ENCODE measurements around the gene PYDC1. TPM values are rescaled to one million over a fixed set of nuclear protein-coding genes. Genes with fewer than 3 reads are reported as not detected.
A peak's percentile ranks its signal among the peaks of the same experiment; 100 is the strongest.

The PYDC1 gene
- total and polyA plus RNA-seq, 4 donors = not detected

GRCh38 chr16:31192856-31193642, 23.9 kb downstream of the PYDC1 start:
- ATAC-seq (ENCODE audit: low FRiP score) (no peak), DNase-seq (peak; percentile 14 to 23)
- 86% methylated on average over 16 of the region's 16 CpGs for WGBS, 2 donors
- peaks cover 13 to 17% of the 10 kb centered on the region in 2 donors for H3K36me3 ChIP-seq (ENCODE audit: control insufficient read depth in 1 of 2, insufficient read depth in 2 of 2, low read length in 1 of 2)
- no peaks in the 10 kb centered on the region for H3K27me3 ChIP-seq (ENCODE audit: control insufficient read depth in 1 of 2, insufficient read depth in 2 of 2, low read length in 1 of 2)
- intact Hi-C loops (cut with DNase I) = no loop called here
- H3K4me3 ChIP-seq (ENCODE audit: low read length in 2 of 2) = no peak overlapping the region
- H3K27ac ChIP-seq (ENCODE audit: low read depth in 1 of 2, low read length in 2 of 2) = no peak overlapping the region
- H3K4me1 ChIP-seq (ENCODE audit: control insufficient read depth in 1 of 2, insufficient read depth in 2 of 2, low read length in 2 of 2) = no peaks in the 10 kb centered on the region
- no peaks in the 10 kb centered on the region for H3K9me3 ChIP-seq (ENCODE audit: control insufficient read depth, low read length)

GRCh38 chr16:31191697-31192428, 25.1 kb downstream of the PYDC1 start:
- no peak overlapping the region for H3K27ac ChIP-seq (ENCODE audit: low read depth in 1 of 2, low read length in 2 of 2)
- ATAC-seq (ENCODE audit: low FRiP score) (no peak), DNase-seq (peak in 1 of 2 donors; percentile 1)
- no peak overlapping the region for H3K4me3 ChIP-seq (ENCODE audit: low read length in 2 of 2)
- H3K36me3 ChIP-seq (ENCODE audit: control insufficient read depth in 1 of 2, insufficient read depth in 2 of 2, low read length in 1 of 2) = peaks cover 14 to 19% of the 10 kb centered on the region in 2 donors
- H3K9me3 ChIP-seq (ENCODE audit: control insufficient read depth, low read length) = no peaks in the 10 kb centered on the region
- intact Hi-C loops (cut with DNase I) = no loop called here
- no peaks in the 10 kb centered on the region for H3K4me1 ChIP-seq (ENCODE audit: control insufficient read depth in 1 of 2, insufficient read depth in 2 of 2, low read length in 2 of 2)
- no peaks in the 10 kb centered on the region for H3K27me3 ChIP-seq (ENCODE audit: control insufficient read depth in 1 of 2, insufficient read depth in 2 of 2, low read length in 1 of 2)
- WGBS, 2 donors = 76 to 82% methylated on average over 5 of the region's 5 CpGs

GRCh38 chr16:31190818-31191444, 26.0 kb downstream of the PYDC1 start:
- Histone ChIP-seq H3K27me3 (ENCODE audit: control insufficient read depth in 1 of 2, insufficient read depth in 2 of 2, low read length in 1 of 2) (no peaks in the 10 kb centered on the region), H3K36me3 (ENCODE audit: control insufficient read depth in 1 of 2, insufficient read depth in 2 of 2, low read length in 1 of 2) (peaks cover 16 to 20% of the 10 kb centered on the region in 2 donors), H3K9me3 (ENCODE audit: control insufficient read depth, low read length) (no peaks in the 10 kb centered on the region), H3K4me3 (ENCODE audit: low read length in 2 of 2) (no peak overlapping the region), H3K27ac (ENCODE audit: low read depth in 1 of 2, low read length in 2 of 2) (no peak overlapping the region), H3K4me1 (ENCODE audit: control insufficient read depth in 1 of 2, insufficient read depth in 2 of 2, low read length in 2 of 2) (no peaks in the 10 kb centered on the region)
- WGBS, 2 donors = 91 to 94% methylated on average over 17 of the region's 17 CpGs
- intact Hi-C loops (cut with DNase I) = no loop called here
- peak in 1 of 2 donors; percentile 38 for DNase-seq
- ATAC-seq (ENCODE audit: low FRiP score) = no peak

GRCh38 chr16:31190061-31190460, 26.9 kb downstream of the PYDC1 start:
- peak in 1 of 2 donors; percentile 55 for DNase-seq
- no peaks in the 10 kb centered on the region for H3K27me3 ChIP-seq (ENCODE audit: control insufficient read depth in 1 of 2, insufficient read depth in 2 of 2, low read length in 1 of 2)
- H3K27ac ChIP-seq (ENCODE audit: low read depth in 1 of 2, low read length in 2 of 2) = no peak overlapping the region
- H3K9me3 ChIP-seq (ENCODE audit: control insufficient read depth, low read length) = no peaks in the 10 kb centered on the region
- no peak overlapping the region for H3K4me3 ChIP-seq (ENCODE audit: low read length in 2 of 2)
- intact Hi-C loops (cut with DNase I) = no loop called here
- H3K36me3 ChIP-seq (ENCODE audit: control insufficient read depth in 1 of 2, insufficient read depth in 2 of 2, low read length in 1 of 2) = peaks cover 20% of the 10 kb centered on the region in 2 donors
- WGBS, 2 donors = 91 to 93% methylated on average over 12 of the region's 12 CpGs
- no peak for ATAC-seq (ENCODE audit: low FRiP score)
- H3K4me1 ChIP-seq (ENCODE audit: control insufficient read depth in 1 of 2, insufficient read depth in 2 of 2, low read length in 2 of 2) = no peaks in the 10 kb centered on the region

- intact Hi-C loops (cut with DNase I) = loop anchor here (10.0 kb wide), 1 partner anchor 255 kb away; the partner anchor contains the start of gene ZNF843 (in 2 of the 2)
- ATAC-seq (ENCODE audit: low FRiP score) = no peak
- Histone ChIP-seq H3K27ac (ENCODE audit: low read depth in 1 of 2, low read length in 2 of 2) (no peak overlapping the region), H3K4me3 (ENCODE audit: low read length in 2 of 2) (no peak overlapping the region), H3K36me3 (ENCODE audit: control insufficient read depth in 1 of 2, insufficient read depth in 2 of 2, low read length in 1 of 2) (peaks cover 22 to 23% of the 10 kb centered on the region in 2 donors), H3K9me3 (ENCODE audit: control insufficient read depth, low read length) (no peaks in the 10 kb centered on the region), H3K4me1 (ENCODE audit: control insufficient read depth in 1 of 2, insufficient read depth in 2 of 2, low read length in 2 of 2) (no peaks in the 10 kb centered on the region), H3K27me3 (ENCODE audit: control insufficient read depth in 1 of 2, insufficient read depth in 2 of 2, low read length in 1 of 2) (no peaks in the 10 kb centered on the region)
- 76 to 86% methylated on average over 2 of the region's 2 CpGs for WGBS, 2 donors
- no peak for DNase-seq
These were observed 27.5 kb downstream of the PYDC1 start for GRCh38 chr16:31189412-31189778.

- no peaks in the 10 kb centered on the region for H3K9me3 ChIP-seq (ENCODE audit: control insufficient read depth, low read length)
- 76 to 83% methylated on average over 3 of the region's 3 CpGs for WGBS, 2 donors
- peaks cover 23 to 24% of the 10 kb centered on the region in 2 donors for H3K36me3 ChIP-seq (ENCODE audit: control insufficient read depth in 1 of 2, insufficient read depth in 2 of 2, low read length in 1 of 2)
- intact Hi-C loops (cut with DNase I) = loop anchor here (10.0 kb wide), 1 partner anchor 256 kb away; the partner anchor contains the start of gene ZNF843 (in 2 of the 2)
- no peak overlapping the region for H3K4me3 ChIP-seq (ENCODE audit: low read length in 2 of 2)
- ATAC-seq (ENCODE audit: low FRiP score) (no peak), DNase-seq (no peak)
- H3K27me3 ChIP-seq (ENCODE audit: control insufficient read depth in 1 of 2, insufficient read depth in 2 of 2, low read length in 1 of 2) = no peaks in the 10 kb centered on the region
- H3K27ac ChIP-seq (ENCODE audit: low read depth in 1 of 2, low read length in 2 of 2) = no peak overlapping the region
- no peaks in the 10 kb centered on the region for H3K4me1 ChIP-seq (ENCODE audit: control insufficient read depth in 1 of 2, insufficient read depth in 2 of 2, low read length in 2 of 2)
These were observed 28.2 kb downstream of the PYDC1 start for GRCh38 chr16:31188450-31189411.

- H3K36me3 ChIP-seq (ENCODE audit: control insufficient read depth in 1 of 2, insufficient read depth in 2 of 2, low read length in 1 of 2) = peaks cover 18 to 25% of the 10 kb centered on the region in 2 donors
- no peaks in the 10 kb centered on the region for H3K9me3 ChIP-seq (ENCODE audit: control insufficient read depth, low read length)
- no peak overlapping the region for H3K4me3 ChIP-seq (ENCODE audit: low read length in 2 of 2)
- no peak overlapping the region for H3K27ac ChIP-seq (ENCODE audit: low read depth in 1 of 2, low read length in 2 of 2)
- DNase-seq (peak in 1 of 2 donors; percentile 32), ATAC-seq (ENCODE audit: low FRiP score) (no peak)
- H3K4me1 ChIP-seq (ENCODE audit: control insufficient read depth in 1 of 2, insufficient read depth in 2 of 2, low read length in 2 of 2) = no peaks in the 10 kb centered on the region
- H3K27me3 ChIP-seq (ENCODE audit: control insufficient read depth in 1 of 2, insufficient read depth in 2 of 2, low read length in 1 of 2) = no peaks in the 10 kb centered on the region
- 72 to 75% methylated on average over 8 of the region's 8 CpGs for WGBS, 2 donors
- intact Hi-C loops (cut with DNase I) = loop anchor here (10.0 kb wide), 1 partner anchor 257 kb away; the partner anchor contains the start of gene ZNF843 (in 2 of the 2)
These were observed 29.1 kb downstream of the PYDC1 start for GRCh38 chr16:31187808-31188189.

Measured in aorta (tissue), 5 donors.